NK-92 (cell line): ENCODE results near the gene TMEM53.
"Not testable (repeated sequence)": the region's sequence is repeated elsewhere in the genome, so short reads cannot be mapped to it uniquely, and the experiment has no call there.

Experiments
- DNase-seq: peaks from one replicate; lab custom pipeline; 2025; ENCODE audit not compliant: unreplicated experiment; lab: John Stamatoyannopoulos, UW

Gene TMEM53

DNA sequence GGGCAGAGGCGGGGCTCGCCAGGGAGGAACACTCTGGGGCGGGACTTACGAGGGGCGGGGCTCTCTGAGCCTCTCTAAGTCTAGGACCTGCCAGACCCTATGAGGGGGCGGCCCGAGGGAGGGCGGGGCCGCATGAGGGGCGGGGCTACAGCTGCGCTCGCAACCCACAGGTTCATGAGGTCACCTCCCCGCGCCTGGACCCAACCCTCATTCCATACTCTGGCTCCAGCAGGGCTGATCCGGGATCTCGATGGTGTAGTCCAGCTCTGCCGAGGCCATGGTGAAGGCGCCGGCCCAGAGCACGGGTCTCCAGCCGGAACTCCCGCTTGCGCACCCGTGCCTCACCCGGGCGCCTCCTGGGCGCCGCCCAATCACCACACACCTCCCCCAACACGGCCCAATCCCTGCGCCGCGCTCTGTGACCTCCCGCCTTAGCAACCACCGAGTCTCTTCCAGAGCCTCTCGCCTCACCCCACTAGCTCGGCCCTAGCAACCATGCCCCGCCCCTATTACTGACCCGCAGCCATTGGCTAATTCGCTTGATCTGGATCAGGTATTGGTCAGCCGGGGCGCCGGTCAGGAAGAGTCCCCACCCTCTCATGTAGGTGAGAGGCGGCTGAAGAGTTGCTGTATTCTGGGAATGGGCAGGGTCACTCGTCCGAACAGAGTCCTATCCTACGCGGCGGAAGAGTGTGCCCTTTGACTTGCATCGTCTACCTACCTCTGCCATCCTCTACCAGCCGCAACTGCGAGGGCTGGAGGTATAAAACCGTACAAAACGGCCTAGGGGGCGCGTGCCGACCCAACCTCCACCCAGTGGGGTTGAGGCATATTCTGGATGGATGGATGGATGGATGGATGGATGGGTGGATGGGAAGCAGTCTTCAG, at the start of gene TMEM53, which contains the start of gene ARMH1:
Gene TMEM53, minus strand, starts transcription at position 369 of the 888 bp plus-strand sequence. Its CDS starts 90 bp downstream, at position 279.
Gene ARMH1, plus strand, starts transcription at position 602 of the 888 bp plus-strand sequence. CDS start 14,984 bp downstream, outside the sequence.
- peak; percentile 68 for DNase-seq

DNA sequence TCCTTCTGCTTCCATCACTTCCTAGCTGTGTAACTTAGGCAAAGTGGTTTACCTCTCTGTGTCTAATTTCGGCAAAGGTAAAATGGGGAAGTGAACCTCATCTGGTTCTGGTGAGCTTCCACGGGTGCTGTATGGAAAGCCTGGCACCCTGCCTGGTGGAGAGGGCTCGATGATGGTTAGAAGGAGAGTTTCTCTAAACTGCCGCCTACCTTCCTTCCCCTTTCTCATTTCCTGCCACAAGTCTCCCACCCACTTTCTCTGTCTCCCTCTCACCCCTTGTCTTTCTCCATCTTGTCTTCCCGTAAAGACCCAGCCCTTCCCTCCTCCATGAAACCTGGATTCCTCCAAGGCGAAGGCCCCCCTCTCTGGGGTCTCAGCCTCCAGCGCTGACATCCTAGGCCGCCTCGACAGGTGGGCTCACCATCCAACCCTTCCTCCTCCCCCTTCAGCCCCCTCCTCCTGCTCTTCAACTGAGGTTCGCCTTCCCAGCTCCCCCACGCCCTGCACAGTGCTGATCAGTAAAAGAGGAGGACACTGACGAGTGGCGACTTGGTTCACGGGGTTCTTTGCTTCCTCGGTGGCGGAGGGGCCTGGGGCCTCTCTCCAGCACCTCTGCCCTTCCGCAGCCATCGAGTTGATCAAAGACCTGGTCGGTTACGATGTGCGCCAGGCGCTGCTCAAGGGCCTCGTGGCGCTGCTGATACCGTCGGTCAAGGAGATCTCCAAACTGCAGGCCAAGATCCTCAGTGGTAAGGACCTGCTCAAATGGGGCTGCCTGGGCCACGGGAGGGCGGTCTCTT, 49.4 kb upstream of the TMEM53 start:
- no peak for DNase-seq

DNA sequence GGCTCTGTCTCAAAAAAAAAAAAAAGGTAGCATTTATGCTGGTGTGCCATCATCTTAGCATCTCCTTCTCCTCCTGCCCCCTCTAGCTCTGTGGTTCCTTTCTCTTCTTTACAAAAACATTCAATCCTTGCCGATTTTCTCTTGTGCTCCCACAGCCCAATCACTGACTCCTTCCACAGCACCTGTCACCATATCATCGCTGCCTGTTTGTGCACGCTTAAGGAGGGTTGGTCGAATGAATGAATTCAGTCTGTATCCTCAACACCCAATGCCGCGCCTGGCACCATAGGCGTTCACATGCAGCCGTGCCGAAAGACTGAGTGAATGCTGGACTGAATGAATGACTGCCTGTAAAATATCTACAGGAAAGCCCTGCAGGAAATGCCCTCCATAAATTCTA, 48.8 kb upstream of the TMEM53 start:
- no peak for DNase-seq

DNA sequence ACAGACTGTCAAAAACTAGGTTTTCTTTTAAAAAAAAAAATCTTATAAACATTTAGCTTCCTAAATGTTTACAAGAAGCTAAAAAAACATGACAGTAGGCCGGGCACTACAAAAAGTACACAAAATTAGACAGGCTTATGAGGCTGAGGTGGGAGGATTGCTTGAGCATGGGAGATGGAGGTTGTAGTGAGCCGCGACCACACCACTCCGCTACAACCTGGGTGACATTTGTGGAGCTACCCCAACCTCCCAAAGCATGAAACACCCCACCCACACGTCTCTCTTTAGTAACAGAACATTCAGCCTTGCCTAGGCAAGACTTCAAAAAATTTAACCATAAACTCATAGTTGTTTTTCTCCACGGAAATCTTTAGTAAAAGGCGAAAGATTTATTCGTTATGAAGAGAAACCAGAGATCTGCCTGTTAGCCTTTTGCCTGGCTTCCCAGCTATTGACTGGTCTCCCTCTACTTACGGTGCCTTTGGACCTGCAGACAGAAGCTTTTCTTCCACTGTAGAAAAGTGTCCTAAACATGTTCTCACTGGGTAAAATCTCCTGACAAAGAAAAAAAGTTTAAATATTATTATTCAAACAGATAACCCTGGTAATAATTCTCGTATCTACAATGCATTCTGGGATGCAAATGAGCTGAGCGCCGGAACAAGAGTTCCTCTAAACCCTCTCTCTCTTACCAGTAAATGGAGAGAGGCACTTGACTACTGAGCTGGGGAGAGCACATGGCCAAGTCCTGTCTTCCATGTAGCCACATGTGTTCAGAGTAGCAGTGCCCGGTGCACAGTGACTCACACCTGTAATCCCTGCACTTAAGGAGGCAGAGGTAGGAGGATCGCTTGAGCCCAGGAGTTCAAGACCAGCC, 47.4 kb upstream of the TMEM53 start:
- no peak for DNase-seq

DNA sequence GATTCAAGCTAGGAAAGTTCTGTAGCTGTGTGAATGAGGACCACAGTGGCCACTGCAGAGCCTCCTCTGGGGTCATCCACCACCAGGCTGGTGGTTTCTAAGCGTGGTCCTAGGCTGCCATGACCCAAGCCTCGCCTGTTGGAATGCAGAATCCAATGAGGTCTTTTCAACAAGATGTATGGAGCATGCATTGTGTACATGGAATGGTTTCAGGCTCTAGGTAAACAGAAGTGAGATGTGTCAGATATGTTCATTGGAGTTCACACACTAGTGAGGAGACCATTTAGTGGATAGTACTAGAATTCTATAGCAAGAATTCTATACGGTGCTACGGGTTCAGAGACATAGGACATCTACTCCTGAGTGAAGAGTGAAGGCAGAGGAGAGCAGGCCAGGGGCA, 46.0 kb upstream of the TMEM53 start:
- no peak for DNase-seq

DNA sequence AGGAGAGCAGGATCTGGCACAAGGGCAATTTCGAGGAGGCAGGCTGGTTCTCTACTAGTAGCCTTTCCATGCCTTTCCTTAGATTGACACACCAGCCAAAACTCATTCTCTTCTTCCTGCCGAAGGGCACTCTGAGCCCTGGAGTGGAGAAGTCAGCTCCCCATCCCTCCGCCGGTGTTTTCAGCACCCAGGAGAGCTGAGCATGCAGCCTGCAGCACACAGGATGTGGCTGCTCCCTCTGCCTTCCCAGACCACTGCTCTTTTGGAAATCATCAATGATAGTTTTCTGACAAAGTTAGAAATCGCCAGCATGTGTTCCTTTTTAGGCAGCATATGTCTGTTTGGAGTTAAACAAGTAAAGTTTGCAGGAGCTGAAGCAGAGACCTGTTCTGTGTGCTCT, 45.0 kb upstream of the TMEM53 start:
- no peak for DNase-seq

DNA sequence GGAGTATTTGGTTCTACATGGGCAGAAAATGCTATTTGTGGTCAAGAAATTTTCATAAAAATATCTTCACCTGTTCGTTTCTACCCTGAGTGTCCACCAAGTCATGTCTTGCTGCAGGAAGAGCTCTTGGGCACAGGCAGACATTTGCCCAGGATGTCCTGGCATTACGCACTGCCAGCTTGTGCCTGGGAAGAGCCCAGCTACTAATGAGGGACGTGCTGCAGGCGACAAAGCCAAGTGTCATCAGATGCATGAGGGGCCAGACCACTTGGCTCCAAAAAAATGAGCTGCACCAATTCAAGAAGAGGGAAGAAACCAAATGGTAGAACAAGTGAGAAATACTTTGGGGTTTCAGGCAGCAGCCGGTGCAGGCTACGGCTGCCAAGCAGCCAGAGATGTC, 43.8 kb upstream of the TMEM53 start:
- no peak for DNase-seq

DNA sequence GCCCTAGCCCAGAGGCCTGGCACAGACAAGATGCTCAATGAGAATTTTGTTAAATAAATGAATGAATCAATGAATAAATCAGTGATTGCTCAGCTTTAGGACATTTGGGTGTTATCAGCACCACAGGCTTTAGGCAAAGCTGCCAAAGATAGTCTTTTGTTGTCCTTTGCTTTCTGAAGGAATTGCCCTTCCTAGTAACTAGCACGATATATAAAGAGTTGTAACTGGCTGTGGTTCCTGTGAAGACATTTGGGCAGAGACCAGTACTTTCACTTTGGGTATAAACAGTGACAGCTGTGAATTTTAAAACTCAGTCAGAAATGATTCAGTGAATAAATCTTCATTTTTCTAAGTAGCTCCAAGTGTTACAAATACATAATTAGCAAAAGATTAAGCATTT, 43.4 kb upstream of the TMEM53 start:
- no peak for DNase-seq

DNA sequence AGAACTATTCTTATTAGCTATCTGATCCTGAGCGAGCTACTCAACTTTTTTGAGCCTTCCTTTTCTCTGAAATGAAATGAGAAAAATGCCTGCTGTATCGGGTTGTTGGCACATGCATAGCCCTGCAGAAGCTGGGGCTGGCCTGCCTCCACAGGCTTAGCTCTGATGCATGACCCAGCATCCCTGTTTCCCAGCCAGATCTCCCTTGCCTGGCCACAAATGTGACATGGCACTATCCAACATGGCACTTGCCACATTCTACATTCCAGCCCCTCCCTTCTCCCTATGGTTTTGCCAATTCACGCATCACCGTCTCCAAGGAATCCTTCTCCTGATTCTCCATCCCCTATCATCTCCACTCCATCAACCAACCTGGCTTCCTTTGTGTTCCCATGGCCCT, 42.9 kb upstream of the TMEM53 start:
- no peak for DNase-seq

DNA sequence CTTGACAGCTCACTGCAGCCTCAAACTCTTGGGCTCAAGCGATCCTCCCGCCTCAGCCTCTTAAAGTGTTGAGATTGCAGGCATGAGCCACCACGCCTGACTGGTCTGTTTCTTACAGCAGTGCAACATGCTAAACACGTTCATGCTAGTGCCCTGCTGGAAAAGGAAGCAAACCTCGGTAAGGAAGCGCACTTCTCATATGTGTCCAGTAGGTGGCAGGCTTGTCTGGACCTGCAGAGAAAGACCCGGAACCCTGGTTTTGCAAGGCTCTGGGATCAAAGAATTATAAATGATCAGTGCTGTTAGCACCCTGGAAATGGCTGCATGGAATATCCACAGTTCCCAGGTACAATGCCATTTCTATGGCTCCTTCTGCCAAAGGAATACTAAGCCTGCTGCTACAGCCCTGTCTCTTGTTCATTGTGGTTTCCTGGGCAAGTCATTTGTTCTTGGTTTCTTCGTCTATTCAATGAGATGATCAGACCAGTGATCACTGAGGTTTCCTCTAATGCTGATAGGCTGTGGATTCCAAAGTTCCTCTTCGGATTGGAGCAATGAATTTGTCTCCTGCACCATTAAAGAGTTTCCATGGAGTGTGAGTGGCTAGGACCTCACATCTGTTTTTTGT, 40.8 kb upstream of the TMEM53 start:
- no peak for DNase-seq

DNA sequence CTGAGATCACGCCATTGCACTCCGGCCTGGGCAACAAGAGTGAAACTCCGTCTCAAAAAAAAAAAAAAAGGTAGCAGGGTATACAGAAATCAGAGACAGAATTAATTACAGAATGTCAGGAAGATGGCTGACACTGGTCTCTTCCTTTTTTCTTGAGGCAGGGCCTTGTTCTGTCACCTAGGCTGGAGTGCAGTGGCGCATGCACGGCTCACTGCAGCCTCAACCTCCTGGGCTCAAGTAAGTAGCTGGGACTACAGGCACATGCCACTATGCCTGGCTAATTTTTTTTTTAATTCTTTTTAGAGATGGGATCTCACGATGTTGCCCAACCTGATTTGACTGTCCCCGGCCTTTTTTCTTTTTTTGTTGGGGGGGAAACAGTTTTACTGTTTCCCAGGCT, 40.3 kb upstream of the TMEM53 start:
- DNase-seq, result no peak

DNA sequence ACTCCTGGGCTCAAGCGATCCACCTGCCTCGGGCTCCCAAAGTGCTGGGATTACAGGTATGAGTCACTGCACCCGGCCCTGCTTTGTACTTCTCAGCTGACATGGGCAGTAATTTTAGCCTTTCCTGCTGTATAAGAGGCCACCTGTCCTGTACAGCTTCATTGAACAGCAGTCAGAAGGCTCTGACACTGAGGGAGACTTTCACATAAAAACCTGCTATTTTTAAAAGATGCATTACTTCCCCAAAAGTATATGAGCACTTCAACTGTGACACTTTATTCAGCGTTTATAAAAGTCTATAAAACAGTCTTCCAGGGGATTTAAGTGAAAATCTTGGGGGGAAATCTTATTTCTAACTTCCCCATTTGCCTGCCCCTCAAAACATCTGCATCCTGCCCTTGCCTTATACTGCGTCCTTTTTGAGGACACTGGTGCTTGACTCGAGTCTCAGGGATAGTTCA, 39.1 kb upstream of the TMEM53 start:
- DNase-seq, result no peak

DNA sequence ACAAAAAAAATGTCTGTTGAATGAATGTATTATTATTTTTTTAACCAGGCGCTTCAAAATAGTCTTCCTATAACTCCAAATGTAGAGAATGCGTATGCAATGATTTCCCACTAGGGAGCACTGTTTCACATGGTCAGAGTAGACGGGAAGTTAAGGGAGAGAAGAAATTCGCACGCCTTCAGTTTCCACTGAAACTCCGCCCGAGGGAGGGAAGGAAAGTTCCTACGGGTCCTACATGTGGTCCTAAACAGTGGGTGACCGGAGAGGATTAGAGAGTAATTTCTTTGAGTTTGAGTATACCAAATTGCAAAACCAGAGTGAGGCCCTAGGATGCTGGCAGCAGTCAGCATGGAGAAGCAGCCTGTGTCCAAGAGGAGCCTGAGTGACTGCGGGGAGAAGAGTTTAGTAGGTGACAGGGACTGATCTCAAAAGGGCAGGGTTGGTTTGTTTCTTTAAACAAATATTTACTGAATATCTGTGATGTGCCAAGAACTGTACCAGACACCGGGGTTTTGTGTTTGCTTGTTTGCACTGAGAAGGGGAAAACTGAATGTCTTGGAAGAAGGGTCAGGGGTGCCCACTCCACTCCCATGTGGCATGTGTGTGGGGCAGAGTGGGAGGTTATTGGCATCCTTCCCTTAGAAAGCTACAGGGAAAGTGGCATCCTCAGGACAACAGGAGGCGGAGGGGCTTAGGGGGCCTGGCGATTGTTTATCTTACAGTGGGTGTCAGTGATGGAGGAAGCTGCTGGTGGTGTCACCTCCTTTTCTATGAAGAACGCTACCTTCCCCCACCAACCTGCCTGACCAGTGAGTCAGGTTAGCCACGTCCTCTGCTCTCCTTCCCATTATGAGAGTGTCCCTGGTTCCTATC, 33.9 kb upstream of the TMEM53 start:
- no peak for DNase-seq

DNA sequence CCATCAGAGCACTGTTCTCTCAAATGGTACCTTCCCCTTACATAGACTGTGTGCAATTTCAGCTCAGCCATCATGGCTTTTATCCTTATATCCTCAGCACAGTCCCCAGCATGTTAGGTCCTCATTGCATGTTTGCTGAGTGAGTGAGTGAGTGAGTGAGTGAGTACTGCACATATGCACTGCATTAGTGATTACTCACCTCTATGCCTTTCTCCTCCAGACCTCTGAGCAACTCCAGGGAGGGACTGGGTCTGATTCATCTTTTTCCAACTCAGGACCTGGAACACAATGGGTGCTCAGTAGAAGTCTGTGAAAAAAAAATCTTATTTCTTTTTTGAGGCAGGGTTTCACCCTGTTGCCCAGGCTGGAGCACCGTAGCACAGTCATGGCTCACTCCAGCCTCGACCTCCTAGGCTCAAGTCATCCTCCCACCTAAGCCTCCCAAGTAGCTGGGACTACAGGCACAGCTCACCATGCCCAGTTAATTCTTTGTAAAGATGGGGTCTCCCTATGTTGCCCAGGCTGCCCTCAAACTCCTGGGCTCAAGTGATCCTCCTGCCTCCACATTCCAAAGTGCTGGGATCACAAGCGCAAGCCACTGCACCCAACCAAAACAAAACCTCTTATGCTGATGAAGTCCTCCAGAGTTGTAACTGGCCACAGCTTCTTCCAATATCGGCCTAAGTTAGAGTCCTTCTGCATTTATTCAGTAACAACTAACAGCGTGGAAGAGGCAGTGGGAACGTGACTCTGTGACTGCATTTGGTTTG, 33.0 kb upstream of the TMEM53 start:
- DNase-seq, result no peak

DNA sequence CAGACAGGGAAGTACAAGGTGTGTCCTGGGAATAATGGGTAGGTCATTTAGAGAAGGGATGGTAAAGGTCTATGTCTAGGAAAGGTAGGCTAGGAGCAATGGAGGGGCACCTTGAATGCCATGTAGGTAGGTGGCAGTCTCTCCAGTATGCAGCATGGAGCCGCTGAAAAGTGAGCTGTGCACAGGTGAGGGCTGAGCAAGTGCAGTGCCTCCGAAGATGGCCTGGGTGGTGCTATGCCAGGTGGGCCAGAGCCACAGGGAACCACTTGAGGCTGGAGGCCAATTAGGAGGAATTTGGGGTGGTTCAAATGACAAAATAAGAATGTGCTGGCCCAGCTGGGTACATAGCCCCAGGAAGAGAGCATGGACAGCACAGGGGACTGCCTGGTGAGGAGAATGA, 31.7 kb upstream of the TMEM53 start:
- DNase-seq, result no peak

DNA sequence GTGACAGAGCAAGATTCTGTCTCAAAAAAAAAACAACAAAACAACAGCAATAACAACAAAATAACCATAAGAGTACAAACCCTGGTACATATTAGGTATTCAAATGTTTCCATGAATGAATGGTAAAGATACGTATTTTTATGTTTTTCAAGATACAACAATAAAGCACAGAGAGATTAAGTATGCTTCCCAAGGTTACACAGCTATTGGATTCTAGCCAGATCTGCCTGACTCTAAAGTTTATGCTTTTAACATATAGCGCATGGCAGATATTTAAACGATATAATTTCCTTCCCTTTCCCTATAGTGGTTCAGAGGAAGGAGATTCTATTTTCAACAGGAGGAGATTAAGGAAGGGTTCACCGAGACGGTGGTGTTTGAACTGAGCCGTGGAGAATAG, 31.2 kb upstream of the TMEM53 start:
- DNase-seq, result no peak

DNA sequence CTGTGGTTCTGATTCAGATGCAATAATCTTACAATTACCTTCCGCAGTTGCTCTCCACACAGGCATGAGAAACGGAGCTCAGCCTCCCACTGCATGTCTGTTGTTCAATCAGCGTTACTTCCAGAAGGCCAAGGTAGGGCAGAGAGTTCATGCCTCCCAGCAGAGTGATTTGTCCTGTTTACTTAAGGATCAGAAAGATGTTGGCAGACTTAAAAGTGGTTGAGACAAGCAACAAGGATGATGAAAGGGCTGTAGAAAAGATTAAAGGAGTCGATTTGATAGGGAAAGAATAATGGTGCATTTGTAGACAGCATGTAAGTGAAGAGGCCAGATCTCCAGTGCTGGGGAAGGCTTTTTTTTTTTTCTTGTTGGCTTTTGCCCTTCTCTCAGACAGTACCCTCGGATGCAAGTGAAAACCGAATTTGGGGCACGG, 26.9 kb upstream of the TMEM53 start:
- no peak for DNase-seq

DNA sequence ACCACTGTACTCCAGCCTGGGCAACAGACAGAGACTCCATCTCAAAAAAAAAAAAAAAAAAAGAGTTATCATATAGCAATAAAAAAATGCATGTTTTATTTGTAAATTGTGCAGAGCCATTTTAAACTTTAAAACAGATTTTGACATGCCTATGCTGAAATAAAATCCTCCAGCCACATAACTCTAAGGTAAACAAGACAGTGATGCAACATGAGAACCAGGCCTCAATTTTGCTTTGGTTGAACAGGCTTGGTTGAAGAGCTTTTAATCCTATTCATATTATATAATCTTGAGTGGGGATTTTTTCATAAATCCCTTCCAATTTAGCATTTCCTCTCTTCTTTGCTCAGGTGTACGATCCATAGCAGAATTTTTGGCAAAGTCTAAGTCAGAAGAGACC, 26.3 kb upstream of the TMEM53 start:
- DNase-seq, result no peak

DNA sequence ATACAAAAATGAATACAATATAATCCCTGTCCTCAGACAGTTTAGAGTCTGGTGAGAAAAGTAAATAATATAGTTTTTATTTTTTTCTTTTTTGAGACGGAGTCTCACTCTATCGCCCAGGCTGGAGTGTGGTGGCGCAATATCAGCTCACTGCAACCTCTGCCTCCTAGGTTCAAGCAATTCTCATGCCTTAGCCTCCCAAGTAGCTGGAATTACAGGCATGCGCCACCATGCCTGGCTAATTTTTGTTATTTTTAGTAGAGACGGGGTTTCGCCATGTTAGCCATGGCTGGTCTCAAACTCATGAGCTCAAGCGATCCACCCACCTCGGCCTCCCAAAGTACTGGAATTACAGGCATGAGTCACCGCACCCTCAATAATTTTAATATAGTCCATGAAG, 25.1 kb upstream of the TMEM53 start:
- not testable (repeated sequence) for DNase-seq
